ENCODE results near the gene NR2F1.

The NR2F1 gene

DNA sequence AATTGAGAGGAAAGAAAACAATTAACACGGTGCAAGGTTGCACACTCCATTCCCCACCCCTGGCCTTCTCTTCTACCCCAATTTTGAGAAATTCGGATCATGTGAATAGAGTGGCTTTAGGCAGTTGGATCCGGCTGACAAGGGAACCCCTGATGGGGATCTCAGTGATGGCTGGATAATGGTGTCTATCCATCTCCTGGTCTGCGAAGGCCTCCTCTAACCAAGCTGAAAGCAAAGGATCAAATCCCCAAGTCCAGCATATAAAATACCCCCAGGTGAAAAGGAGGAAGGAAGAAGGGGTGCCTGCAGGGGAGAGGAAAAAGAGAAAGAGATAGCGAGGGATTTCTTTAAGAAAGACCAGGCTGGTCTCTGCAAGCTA is 16.0 kb downstream of the NR2F1 start:
- Histone ChIP-seq H3K27ac (ENCODE audit: low read depth, low read length) (no peak overlapping the region), H3K9ac (ENCODE audit: low read length) (no peak overlapping the region), H4K20me1 (ENCODE audit: low read depth, low read length) (no peaks in the 10 kb centered on the region), H2AFZ (ENCODE audit: low read depth, low read length, severe bottlenecking) (no peak overlapping the region), H3K79me2 (ENCODE audit: insufficient read depth, low read length) (no peaks in the 10 kb centered on the region), H3K9me2 (replicated peaks; ENCODE audit: insufficient read depth, low read length) (no peaks in the 10 kb centered on the region), H3K27me3 (ENCODE audit: low read length) (no peaks in the 10 kb centered on the region), H3K36me3 (ENCODE audit: low read length) (no peaks in the 10 kb centered on the region), H3F3A (ENCODE audit: insufficient read depth) (no peaks in the 10 kb centered on the region), H3K4me2 (ENCODE audit: low read depth, low read length, poor library complexity, severe bottlenecking) (no peak overlapping the region), H3K4me3 (ENCODE audit: insufficient read depth, low read length, poor library complexity, severe bottlenecking) (no peak overlapping the region), H3K9me3 (ENCODE audit: insufficient read depth, low read length) (no peaks in the 10 kb centered on the region)
- TF ChIP-seq EZH2phosphoT487 (conservative IDR thresholded peaks at IDR 0.05; ENCODE audit: low read length), result no peak

DNA sequence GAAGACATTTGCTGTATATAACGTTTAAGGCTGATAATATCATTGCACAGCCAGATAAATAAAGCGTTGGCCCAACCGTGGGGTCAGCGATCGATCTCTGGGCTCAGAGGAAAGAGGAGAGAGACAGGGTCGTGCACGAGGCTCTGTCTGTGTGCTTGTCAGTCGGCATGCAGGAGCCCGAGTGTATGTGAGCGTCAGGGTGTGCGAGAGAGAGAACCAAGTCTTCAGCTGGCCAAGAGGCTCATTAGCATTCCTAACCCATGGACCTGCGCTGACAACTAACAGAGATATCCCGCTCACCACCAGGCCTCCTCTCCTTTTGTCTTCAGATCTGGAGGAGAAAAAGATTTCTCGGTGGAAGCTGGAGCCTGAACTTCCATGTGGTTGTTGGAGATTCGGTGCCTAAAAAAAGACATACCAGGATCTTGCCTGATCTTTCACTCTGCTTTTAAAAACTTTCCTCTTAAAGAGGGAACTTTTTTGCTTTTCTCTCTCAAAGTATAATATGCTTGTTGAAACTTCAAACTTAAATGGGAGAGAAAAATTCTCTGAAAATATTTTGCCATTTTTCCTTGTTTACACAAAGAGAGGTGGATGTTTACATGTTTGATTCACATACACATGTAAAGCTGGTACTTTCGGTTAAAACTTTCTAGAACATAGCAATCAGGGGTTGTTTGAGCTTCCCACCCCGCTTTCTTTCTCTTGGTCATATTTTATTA is 16.5 kb downstream of the NR2F1 start:
- no peaks in the 10 kb centered on the region for H4K20me1 ChIP-seq (ENCODE audit: low read depth, low read length)
- no peaks in the 10 kb centered on the region for H3K79me2 ChIP-seq (ENCODE audit: insufficient read depth, low read length)
- no peaks in the 10 kb centered on the region for H3K9me3 ChIP-seq (ENCODE audit: insufficient read depth, low read length)
- H3K9me2 ChIP-seq (replicated peaks; ENCODE audit: insufficient read depth, low read length), result no peaks in the 10 kb centered on the region
- H3K27me3 ChIP-seq (ENCODE audit: low read length), result no peaks in the 10 kb centered on the region
- no peaks in the 10 kb centered on the region for H3F3A ChIP-seq (ENCODE audit: insufficient read depth)
- no peak overlapping the region for H3K27ac ChIP-seq (ENCODE audit: low read depth, low read length)
- H2AFZ ChIP-seq (ENCODE audit: low read depth, low read length, severe bottlenecking), result no peak overlapping the region
- H3K9ac ChIP-seq (ENCODE audit: low read length), result no peak overlapping the region
- H3K4me3 ChIP-seq (ENCODE audit: insufficient read depth, low read length, poor library complexity, severe bottlenecking), result no peak overlapping the region
- H3K4me2 ChIP-seq (ENCODE audit: low read depth, low read length, poor library complexity, severe bottlenecking), result no peak overlapping the region
- H3K36me3 ChIP-seq (ENCODE audit: low read length), result no peaks in the 10 kb centered on the region
- TF ChIP-seq, protein P1, sequence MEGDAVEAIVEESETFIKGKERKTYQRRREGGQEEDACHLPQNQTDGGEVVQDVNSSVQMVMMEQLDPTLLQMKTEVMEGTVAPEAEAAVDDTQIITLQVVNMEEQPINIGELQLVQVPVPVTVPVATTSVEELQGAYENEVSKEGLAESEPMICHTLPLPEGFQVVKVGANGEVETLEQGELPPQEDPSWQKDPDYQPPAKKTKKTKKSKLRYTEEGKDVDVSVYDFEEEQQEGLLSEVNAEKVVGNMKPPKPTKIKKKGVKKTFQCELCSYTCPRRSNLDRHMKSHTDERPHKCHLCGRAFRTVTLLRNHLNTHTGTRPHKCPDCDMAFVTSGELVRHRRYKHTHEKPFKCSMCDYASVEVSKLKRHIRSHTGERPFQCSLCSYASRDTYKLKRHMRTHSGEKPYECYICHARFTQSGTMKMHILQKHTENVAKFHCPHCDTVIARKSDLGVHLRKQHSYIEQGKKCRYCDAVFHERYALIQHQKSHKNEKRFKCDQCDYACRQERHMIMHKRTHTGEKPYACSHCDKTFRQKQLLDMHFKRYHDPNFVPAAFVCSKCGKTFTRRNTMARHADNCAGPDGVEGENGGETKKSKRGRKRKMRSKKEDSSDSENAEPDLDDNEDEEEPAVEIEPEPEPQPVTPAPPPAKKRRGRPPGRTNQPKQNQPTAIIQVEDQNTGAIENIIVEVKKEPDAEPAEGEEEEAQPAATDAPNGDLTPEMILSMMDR (IDR thresholded peaks at IDR 0.05; ENCODE audit: insufficient read depth, low read length, poor library complexity, severe bottlenecking), result no peak
- no peak for TF ChIP-seq EZH2phosphoT487 (conservative IDR thresholded peaks at IDR 0.05; ENCODE audit: low read length)

DNA sequence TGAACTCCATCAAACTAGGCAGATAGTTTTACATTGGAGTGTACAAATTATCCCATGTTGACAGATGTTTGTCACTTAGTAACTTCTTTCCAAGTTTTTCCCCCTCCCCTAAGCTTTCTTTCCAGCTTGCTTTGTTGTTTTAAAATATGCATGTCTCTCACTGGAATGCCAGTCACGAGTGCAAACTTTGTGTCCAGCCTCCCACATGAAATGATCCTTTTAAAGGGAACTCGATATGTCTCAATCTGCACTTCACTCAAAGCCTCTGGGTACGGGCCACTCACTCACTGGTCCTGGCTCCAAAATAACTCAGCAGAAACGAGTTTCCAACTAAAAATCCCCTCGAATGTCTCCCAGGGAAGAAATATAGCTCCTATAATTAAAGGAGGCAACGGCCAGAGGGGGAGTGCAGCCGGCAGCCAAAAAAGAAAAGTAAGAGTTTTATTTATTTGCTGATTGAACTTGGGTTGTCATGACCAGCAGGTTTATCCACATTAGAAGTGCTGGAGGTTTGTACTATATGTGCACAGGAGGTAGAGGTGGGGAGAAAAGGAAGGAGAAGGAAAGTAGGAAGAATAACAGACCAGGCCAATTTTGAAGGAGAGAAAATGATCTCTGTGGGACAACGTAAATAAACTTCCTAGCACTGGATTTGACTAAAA is 17.5 kb downstream of the NR2F1 start:
- Histone ChIP-seq H3K9me3 (ENCODE audit: insufficient read depth, low read length) (no peaks in the 10 kb centered on the region), H3K79me2 (ENCODE audit: insufficient read depth, low read length) (no peaks in the 10 kb centered on the region), H3K36me3 (ENCODE audit: low read length) (no peaks in the 10 kb centered on the region), H3K9me2 (replicated peaks; ENCODE audit: insufficient read depth, low read length) (no peaks in the 10 kb centered on the region), H3K9ac (ENCODE audit: low read length) (no peak overlapping the region), H3K4me2 (ENCODE audit: low read depth, low read length, poor library complexity, severe bottlenecking) (no peak overlapping the region), H3F3A (ENCODE audit: insufficient read depth) (no peaks in the 10 kb centered on the region), H3K4me3 (ENCODE audit: insufficient read depth, low read length, poor library complexity, severe bottlenecking) (no peak overlapping the region), H4K20me1 (ENCODE audit: low read depth, low read length) (no peaks in the 10 kb centered on the region), H2AFZ (ENCODE audit: low read depth, low read length, severe bottlenecking) (no peak overlapping the region), H3K27ac (ENCODE audit: low read depth, low read length) (no peak overlapping the region), H3K27me3 (ENCODE audit: low read length) (no peaks in the 10 kb centered on the region)
- TF ChIP-seq, protein P1 (IDR thresholded peaks at IDR 0.05; ENCODE audit: insufficient read depth, low read length, poor library complexity, severe bottlenecking), result no peak
- no peak for TF ChIP-seq EZH2phosphoT487 (conservative IDR thresholded peaks at IDR 0.05; ENCODE audit: low read length)
